ENCODE measurements around the gene PPP1R15B. TPM values are rescaled to one million over a fixed set of nuclear protein-coding genes. Genes with fewer than 3 reads are reported as not detected.

PPP1R15B gene
- total RNA-seq, 1 donor from 2014 or later: 43.2 TPM

DNA sequence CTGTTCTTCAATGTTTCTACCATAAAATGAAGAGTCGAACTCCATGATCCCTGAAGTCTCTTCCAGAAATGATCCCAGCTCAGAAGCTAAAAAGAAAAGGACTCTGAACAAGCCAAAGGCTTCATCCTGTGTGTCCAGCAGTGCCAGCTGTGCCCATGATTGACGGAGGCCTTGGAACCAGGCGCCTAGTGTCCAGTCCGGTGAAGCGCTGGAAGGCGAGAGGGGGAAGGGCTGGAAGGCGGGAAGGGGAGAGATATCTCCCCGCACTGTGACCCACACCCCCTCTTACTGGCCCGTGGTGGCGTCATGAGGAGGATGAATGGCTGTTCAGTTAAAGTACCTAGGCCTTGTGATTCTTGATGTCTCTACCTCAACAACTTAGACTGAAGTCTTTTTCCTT lies 41.4 kb downstream of the PPP1R15B start:
- Mint-ChIP-seq H3K4me3 (ENCODE audit: unreplicated experiment) (no peak overlapping the region), H3K4me1 (ENCODE audit: unreplicated experiment) (peaks cover 17% of the 10 kb centered on the region), H3K36me3 (ENCODE audit: low read depth, unreplicated experiment) (peaks cover 3% of the 10 kb centered on the region), H3K27ac (ENCODE audit: unreplicated experiment) (no peak overlapping the region), H3K9me3 (ENCODE audit: unreplicated experiment) (no peaks in the 10 kb centered on the region), H3K27me3 (ENCODE audit: unreplicated experiment) (no peaks in the 10 kb centered on the region)
- no peak for DNase-seq (ENCODE audit: low spot score)
- TF ChIP-seq, protein P1, sequence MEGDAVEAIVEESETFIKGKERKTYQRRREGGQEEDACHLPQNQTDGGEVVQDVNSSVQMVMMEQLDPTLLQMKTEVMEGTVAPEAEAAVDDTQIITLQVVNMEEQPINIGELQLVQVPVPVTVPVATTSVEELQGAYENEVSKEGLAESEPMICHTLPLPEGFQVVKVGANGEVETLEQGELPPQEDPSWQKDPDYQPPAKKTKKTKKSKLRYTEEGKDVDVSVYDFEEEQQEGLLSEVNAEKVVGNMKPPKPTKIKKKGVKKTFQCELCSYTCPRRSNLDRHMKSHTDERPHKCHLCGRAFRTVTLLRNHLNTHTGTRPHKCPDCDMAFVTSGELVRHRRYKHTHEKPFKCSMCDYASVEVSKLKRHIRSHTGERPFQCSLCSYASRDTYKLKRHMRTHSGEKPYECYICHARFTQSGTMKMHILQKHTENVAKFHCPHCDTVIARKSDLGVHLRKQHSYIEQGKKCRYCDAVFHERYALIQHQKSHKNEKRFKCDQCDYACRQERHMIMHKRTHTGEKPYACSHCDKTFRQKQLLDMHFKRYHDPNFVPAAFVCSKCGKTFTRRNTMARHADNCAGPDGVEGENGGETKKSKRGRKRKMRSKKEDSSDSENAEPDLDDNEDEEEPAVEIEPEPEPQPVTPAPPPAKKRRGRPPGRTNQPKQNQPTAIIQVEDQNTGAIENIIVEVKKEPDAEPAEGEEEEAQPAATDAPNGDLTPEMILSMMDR (IDR thresholded peaks at IDR 0.05; ENCODE audit: unreplicated experiment): no peak

DNA sequence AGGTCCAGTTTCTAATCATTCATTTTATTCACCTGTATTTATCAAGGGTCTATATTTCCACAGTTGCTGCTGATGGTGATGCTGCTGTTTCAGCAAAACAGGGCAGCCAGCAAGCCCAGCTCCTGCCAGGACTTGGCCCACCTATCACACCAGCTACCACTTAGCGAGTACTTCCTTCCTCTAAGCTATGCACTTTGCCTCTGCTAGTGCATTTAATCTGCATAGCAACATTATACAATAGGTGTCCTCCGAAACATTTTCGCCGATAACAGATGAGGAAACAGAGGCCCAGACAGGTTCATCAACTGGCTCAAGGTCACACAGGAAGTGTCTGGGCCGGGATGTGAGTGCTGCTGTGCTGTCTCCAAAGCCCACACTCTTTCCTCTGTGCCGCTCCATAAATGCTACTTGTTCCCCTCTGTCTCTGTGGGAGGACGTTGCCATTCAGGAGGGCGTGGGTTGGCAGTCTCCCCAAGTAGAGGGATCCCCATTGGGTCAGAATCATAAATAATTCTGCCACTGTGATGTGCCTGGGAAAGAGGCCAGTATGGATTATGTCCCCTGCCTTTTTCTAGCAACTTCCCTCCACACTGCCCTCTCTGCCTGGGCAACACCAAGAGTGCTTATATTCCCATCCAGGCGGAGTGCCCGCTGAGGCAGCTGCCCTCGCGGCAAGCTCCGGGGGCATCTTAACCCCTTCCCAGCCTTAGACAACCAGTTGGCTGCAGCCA lies 42.5 kb downstream of the PPP1R15B start:
- Mint-ChIP-seq H3K4me3 (ENCODE audit: unreplicated experiment) (no peak overlapping the region), H3K9me3 (ENCODE audit: unreplicated experiment) (no peaks in the 10 kb centered on the region), H3K4me1 (ENCODE audit: unreplicated experiment) (peaks cover 17% of the 10 kb centered on the region), H3K27me3 (ENCODE audit: unreplicated experiment) (peaks cover 5% of the 10 kb centered on the region), H3K27ac (ENCODE audit: unreplicated experiment) (no peak overlapping the region), H3K36me3 (ENCODE audit: low read depth, unreplicated experiment) (peaks cover 3% of the 10 kb centered on the region)
- TF ChIP-seq, protein P1 (IDR thresholded peaks at IDR 0.05; ENCODE audit: unreplicated experiment): no peak
- DNase-seq (ENCODE audit: low spot score): no peak

DNA sequence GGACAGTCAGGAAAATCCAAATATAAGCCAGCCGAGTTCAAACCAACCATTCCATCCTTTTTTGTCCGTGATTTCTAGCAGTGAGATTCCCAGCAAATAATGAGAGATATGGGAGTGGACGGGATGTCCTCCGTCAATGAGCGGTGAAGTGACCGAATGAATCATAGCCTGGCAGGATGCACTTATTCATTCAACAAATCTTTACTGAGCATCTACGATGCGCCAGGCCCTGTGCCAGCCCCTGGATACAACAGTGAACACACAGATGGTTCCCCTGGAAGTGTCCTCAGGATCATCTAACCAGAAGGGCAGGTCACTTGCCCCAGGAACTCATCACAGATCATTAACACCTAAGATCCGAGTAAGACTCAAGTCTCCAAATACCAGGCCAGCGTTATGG lies 43.7 kb downstream of the PPP1R15B start:
- Mint-ChIP-seq H3K9me3 (ENCODE audit: unreplicated experiment) (no peaks in the 10 kb centered on the region), H3K36me3 (ENCODE audit: low read depth, unreplicated experiment) (peaks cover 3% of the 10 kb centered on the region), H3K4me1 (ENCODE audit: unreplicated experiment) (peaks cover 21% of the 10 kb centered on the region), H3K4me3 (ENCODE audit: unreplicated experiment) (no peak overlapping the region), H3K27ac (ENCODE audit: unreplicated experiment) (no peak overlapping the region), H3K27me3 (ENCODE audit: unreplicated experiment) (peaks cover 5% of the 10 kb centered on the region)
- TF ChIP-seq, protein P1 (IDR thresholded peaks at IDR 0.05; ENCODE audit: unreplicated experiment): no peak
- no peak for DNase-seq (ENCODE audit: low spot score)

DNA sequence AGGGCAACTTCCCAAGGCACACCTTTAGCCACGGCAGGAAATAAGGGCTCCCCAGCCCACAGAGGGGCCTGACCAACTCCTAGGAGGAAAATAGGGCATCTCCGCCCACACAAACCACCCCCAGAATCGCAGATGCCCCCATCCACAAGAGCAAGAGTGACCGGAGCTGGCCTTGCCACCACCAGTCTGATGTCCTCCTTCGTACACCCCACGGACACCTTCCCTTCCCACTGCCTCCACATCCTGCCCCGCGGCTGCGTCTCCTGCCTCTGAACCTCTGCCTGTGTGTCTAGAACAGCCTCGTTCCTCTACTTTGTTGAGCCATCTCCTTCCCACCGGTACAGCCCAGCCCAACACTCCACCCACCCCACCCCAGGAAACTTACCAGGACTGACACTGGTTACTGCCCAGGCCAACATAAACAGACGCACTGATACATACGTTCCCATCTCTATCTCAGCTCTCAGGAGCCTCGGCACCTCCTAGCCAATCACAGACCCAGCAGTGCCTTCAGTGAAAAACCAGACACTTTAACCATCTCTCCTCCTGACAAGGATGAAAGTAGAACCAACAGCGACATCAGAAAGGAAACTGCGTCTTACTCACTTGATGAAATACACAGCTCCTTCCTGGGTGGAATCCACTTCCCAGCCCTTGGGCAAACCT lies 44.3 kb downstream of the PPP1R15B start:
- TF ChIP-seq, protein P1 (IDR thresholded peaks at IDR 0.05; ENCODE audit: unreplicated experiment): no peak
- Mint-ChIP-seq H3K36me3 (ENCODE audit: low read depth, unreplicated experiment) (peaks cover 3% of the 10 kb centered on the region), H3K27ac (ENCODE audit: unreplicated experiment) (no peak overlapping the region), H3K9me3 (ENCODE audit: unreplicated experiment) (no peaks in the 10 kb centered on the region), H3K4me1 (ENCODE audit: unreplicated experiment) (peaks cover 21% of the 10 kb centered on the region), H3K4me3 (ENCODE audit: unreplicated experiment) (no peak overlapping the region), H3K27me3 (ENCODE audit: unreplicated experiment) (peaks cover 5% of the 10 kb centered on the region)
- DNase-seq (ENCODE audit: low spot score): no peak

DNA sequence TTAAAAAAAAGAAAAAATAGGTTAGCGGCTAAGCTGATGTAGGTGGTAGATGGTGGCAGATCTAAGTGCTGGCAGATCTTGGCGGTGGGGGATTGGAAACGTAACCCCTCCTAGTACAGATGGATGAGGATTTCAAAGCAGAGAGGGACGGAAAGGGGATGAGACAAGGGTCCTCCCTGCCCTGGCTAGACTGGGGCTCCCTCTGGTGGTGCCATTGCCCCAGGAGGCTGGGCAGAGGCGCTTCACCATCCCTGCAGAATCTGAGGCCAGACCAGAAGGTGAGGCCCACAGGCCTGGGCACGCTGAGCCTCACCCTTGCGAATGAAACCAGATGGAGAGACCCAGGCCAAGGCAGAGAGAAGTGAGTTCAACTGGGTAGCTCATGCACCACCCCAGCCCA lies 44.9 kb downstream of the PPP1R15B start:
- Mint-ChIP-seq H3K27me3 (ENCODE audit: unreplicated experiment) (peaks cover 6% of the 10 kb centered on the region), H3K27ac (ENCODE audit: unreplicated experiment) (no peak overlapping the region), H3K4me1 (ENCODE audit: unreplicated experiment) (peaks cover 23% of the 10 kb centered on the region), H3K9me3 (ENCODE audit: unreplicated experiment) (no peaks in the 10 kb centered on the region), H3K36me3 (ENCODE audit: low read depth, unreplicated experiment) (peaks cover 3% of the 10 kb centered on the region), H3K4me3 (ENCODE audit: unreplicated experiment) (no peak overlapping the region)
- TF ChIP-seq, protein P1 (IDR thresholded peaks at IDR 0.05; ENCODE audit: unreplicated experiment): peak; percentile 38
- peak; percentile 54 for DNase-seq (ENCODE audit: low spot score)

Measured in endothelial cell (in vitro differentiated cells).